DMS53 (cell line): ENCODE data around the gene SIGLEC7.

ENCODE experiments used
- DNase-seq: peaks from one replicate; lab custom pipeline; 2025; lab: John Stamatoyannopoulos, UW

The SIGLEC7 gene

DNA sequence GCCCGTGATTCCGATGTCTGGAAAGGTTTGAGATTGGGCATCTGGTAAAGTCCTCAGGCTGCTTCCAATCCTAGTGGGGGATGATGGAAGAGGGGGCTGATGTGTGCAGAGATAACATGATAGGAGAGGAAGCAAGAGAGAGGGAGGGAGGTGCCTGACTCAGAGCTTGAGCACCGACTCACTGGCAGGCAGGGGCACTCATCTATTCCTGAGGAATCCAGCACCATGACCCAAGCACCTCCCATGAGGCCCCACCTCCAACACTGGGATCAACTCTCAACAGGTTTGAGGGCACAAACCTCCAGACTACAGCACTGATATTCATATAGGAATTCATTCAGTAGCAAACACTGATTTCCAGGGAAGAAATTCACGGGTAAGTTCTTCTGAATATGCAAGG, 23.0 kb upstream of the SIGLEC7 start:
- DNase-seq = no peak

- DNase-seq = no peak
Observed at GRCh38 chr19:51119611-51120010, 22.5 kb upstream of the SIGLEC7 start.

GRCh38 chr19:51120160-51120559, 21.9 kb upstream of the SIGLEC7 start:
- DNase-seq = no peak

DNA sequence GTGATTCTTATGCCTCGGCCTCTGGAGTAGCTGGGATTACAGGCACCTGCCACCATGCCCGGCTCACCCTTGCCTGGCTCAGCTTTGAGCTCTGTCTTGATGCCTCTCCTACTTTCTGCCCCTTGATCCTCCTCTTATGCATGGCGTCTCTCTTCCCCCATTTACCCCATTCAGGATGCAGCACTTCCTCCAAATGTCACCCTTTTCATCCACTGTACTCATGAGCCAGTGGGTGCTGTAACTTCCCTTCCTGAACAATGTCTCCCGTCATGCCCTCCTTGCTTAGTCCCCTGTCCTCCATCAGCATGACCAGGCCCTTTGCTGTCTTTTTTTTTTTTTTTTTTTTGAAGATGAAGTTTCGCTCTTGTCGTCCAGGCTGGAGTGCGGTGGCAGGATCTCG, 20.8 kb upstream of the SIGLEC7 start:
- DNase-seq = no peak

DNA sequence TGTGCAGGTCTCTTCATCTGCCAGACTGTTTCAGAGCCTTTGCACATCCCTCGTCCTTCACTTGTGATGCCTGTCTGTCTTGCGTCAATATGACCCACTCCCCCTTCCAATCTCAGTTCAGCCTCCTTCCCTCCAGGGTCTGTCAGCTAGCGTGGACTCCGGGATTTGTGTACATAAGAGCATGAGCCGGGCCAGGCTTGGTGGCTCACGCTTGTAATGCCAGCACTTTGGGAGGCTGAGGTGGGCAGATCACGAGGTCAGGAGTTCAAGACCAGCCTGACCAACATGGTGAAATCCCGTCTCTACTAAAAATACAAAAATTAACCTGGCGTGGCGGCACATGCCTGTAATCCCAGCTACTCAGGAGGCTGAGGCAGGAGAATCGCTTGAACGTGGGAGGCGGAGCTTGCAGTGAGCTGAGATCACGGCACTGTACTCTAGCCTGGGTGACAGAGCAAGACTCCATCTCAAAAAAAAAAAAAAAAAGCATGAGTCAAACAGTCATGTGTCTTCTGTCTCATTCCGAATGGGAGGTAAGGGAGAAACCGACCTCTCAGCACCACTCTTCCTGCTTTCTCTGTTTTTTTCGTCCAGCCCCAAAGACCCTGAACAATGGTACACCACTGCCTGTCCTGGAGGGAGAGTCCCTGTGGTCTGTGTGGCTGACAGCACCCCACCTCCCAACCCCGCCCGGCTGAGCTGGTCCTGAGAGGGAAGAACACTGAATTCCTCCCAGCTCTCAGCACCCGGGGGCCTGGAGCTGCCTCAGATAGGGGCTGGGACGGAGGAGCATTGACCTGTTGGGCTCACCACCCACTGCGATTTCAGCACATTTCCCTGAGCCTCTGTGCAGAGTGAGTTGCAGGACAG, 19.8 kb upstream of the SIGLEC7 start:
- DNase-seq = no peak

DNA sequence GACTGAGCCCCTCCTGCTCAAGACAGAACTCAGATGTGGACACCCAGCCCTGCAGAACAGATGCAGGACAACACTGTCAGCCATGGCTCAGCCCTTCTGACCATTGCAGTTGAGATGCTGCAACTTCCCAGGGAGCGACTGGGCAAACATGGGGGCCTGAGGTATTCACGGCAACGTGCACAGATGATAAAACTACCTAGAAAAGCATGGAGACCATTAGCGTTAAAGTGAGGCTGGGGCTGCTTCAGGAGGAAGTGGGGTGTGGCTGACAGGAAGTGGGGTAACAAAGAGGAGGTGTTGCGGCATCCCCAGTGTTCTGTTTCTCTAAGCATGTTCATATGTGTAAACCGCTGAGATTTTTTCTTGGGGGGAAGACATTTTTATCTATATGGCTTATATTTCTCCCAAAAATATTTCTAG, 18.7 kb upstream of the SIGLEC7 start:
- no peak for DNase-seq

- no peak for DNase-seq
Observed at GRCh38 chr19:51123802-51124201, 18.3 kb upstream of the SIGLEC7 start.

DNA sequence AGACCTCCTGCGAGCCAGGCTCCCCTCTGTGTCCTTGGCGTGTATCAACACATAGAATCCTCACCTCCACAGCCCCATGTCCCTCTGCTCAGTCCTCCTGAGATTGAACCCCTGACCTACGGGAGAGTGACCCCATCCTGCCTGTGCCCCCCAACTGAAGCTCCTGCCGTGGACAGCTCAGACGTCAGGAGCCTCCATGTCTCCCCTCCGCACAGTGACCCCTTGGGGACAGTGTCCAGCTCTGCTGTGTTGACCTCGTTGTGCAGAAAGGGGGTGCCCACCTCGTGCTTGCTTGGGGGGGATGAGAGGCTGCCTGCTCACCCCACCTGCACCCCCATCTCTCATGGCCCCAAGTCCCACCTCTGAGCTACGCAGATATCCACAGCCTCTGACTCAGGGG, 17.9 kb upstream of the SIGLEC7 start:
- no peak for DNase-seq

GRCh38 chr19:51124729-51125128, 17.4 kb upstream of the SIGLEC7 start, which contains the start of gene SIGLEC9:
Gene SIGLEC9 (plus strand): TSS chr19:51124906. CDS start chr19:51124975, 69 bp downstream.
- DNase-seq = no peak

DNA sequence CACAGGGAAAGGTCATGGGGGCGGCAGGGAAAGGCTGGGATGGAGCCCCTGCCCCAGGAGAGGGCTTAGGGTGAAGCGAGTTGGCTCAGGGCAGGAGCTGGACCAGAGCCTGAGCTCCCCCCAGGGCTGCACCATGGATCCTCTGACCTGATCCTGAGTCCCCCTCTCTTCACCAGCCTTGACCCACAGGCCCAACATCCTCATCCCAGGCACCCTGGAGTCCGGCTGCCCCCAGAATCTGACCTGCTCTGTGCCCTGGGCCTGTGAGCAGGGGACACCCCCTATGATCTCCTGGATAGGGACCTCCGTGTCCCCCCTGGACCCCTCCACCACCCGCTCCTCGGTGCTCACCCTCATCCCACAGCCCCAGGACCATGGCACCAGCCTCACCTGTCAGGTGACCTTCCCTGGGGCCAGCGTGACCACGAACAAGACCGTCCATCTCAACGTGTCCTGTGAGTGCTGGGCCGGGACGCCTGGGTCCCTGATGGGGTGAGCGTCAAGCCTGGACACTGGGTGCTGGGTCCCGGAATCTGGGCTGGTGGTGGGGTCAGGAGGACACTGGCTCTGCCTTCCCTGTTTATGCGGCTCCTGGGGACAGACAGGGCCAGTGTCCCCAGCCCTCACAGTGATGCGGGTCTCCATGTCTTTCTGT, 16.6 kb upstream of the SIGLEC7 start:
- no peak for DNase-seq

DNA sequence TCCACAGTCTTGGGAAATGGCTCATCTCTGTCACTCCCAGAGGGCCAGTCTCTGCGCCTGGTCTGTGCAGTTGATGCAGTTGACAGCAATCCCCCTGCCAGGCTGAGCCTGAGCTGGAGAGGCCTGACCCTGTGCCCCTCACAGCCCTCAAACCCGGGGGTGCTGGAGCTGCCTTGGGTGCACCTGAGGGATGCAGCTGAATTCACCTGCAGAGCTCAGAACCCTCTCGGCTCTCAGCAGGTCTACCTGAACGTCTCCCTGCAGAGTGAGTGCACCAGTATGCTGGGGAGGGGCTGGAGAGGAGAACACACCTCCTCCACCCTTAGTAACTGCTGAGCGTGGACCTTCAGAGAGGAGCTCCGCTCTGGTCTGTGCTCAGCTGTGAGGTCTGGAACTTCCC, 15.1 kb upstream of the SIGLEC7 start:
- no peak for DNase-seq

- no peak for DNase-seq
Observed at GRCh38 chr19:51127755-51128154, 14.3 kb upstream of the SIGLEC7 start.

GRCh38 chr19:51128227-51128626, 13.9 kb upstream of the SIGLEC7 start:
- no peak for DNase-seq

- DNase-seq = no peak
Observed at GRCh38 chr19:51129716-51130115, 12.4 kb upstream of the SIGLEC7 start.

DNA sequence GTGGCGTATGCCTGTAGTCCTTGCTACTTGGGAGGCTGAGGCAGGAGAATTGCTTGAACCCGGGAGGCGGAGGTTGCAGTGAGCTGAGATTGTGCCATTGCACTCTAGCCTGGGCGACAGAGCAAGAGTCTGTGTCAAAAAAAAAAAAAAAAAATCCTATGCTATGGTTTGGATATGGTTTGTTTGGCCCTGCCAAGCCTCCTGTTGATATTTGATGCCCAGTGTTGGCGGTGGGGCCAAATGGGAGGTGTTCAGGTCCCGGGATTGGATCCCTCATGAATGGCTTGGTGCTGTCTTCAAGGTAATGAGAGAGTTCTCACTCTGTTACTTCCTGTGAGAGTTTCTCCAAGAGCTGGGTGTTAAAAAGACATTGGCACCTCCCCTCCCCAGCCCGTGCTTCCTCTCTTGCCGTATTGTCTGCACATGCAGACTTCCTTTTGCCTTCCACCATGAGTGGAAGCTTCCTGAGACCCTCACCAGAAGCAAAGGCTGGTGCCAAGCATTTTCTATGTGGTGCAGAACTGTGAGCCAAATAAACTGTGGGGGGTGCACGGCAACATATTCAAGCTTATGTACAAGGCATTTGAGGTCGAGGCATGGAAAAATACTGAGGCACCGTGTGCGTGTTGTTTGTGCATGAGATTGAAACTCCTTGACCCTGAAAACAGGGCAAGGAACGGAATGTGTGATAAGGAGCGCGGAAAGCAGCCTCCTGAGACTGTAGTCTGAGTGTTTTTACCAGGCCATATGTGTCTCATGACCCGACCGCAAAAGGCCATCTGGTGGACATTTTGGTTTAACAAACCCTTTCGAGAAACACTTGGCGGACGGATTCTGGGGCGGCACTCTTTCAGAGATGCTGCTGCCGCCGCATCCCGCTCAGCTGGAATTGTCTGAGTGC, 10.1 kb upstream of the SIGLEC7 start:
- peak; percentile 18 for DNase-seq

GRCh38 chr19:51135004-51135403, 7.1 kb upstream of the SIGLEC7 start:
- no peak for DNase-seq

- no peak for DNase-seq
Observed at GRCh38 chr19:51135986-51136762, 5.9 kb upstream of the SIGLEC7 start.

- DNase-seq = no peak
Observed at GRCh38 chr19:51136851-51137551, 5.1 kb upstream of the SIGLEC7 start.

DNA sequence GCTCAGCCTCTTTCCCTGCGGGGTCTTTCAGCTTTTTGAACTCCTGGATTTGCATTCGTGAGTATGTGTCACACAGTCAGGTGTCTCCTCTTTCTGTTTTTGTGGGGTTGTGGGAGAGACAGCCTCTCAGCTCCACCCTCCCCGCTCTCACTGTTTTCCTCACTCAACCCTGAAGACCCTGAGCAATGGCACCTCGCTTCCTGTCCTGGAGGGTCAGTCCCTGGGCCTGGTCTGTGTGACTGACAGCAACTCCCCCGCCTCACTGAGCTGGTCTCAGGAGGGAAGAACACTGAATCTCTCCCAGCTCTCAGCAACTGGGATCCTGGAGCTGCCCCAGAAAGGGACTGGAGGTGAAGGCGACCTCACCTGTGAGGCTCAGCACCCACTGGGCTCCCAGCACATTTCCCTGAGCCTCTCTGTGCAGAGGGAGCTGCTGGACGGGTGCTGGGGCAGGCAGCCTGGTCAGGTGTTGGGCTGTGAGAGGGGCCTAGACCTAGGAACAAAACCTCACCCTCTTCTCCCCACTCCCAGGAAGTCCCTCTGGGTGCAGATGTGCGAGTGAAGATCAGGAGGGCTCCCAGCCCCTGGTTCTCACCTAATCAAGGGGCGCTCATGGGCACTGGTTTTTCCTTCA, 4.2 kb upstream of the SIGLEC7 start:
- no peak for DNase-seq

DNA sequence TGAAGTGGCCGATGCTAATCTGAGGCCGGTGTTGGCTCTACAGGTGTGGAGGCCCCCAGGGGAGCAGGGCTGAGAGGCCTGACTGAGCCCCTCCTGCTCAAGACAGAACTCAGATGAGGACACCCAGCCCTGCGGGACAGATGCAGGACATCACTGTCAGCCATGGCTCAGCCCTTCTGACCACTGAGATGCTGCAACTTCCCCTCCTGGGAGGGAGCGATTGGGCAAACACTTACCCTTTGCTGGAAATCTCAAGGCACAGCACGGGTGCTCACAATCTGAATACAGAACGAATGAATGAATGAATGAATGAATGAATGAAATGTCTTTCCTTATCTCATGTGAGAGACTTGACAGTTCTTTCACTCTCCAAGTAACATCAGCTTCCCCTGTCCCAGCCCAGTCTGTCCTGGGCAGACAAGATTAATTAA, 3.5 kb upstream of the SIGLEC7 start:
- DNase-seq = no peak
